ENCODE results near the gene EPN1.

The EPN1 gene

DNA sequence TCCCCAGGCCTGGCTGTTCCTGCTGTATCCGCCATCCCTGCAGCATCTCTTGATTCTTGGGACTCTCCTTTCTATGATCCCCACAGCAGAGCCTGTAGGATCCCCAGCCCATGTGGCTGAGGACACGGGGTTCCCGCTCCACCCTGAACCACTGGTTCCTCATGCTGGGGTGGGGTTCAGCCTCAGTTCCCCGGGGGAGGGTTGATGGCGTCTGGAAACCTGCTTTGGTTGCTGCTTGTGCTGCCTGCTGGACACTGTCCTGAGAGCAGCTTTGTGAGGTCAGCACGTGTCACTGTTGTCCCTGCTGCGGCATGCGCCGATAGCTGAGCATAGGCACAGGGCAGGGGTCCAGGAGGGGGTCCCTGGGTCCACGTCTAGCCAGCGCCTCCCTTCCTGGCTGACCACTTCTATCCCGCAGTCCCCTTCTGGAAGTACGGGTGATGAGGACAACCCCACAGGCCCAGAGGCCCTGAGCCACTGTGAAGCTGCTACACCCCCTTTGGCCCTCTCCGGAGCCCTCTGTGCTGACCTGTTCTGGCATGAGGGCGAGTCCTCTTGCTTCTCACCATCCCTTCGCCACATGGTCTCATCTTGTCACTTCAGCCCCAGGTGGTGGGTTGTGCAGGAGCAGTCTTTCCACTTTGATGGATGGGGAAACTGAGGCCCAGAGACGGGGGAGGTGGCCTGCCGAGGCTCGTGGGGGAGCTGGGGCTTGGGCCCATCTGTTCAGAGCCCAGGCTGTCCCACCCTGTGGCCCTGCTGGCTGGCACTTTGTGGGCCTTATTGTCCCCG is 5.5 kb downstream of the EPN1 start:
- no peak for DNase-seq

DNA sequence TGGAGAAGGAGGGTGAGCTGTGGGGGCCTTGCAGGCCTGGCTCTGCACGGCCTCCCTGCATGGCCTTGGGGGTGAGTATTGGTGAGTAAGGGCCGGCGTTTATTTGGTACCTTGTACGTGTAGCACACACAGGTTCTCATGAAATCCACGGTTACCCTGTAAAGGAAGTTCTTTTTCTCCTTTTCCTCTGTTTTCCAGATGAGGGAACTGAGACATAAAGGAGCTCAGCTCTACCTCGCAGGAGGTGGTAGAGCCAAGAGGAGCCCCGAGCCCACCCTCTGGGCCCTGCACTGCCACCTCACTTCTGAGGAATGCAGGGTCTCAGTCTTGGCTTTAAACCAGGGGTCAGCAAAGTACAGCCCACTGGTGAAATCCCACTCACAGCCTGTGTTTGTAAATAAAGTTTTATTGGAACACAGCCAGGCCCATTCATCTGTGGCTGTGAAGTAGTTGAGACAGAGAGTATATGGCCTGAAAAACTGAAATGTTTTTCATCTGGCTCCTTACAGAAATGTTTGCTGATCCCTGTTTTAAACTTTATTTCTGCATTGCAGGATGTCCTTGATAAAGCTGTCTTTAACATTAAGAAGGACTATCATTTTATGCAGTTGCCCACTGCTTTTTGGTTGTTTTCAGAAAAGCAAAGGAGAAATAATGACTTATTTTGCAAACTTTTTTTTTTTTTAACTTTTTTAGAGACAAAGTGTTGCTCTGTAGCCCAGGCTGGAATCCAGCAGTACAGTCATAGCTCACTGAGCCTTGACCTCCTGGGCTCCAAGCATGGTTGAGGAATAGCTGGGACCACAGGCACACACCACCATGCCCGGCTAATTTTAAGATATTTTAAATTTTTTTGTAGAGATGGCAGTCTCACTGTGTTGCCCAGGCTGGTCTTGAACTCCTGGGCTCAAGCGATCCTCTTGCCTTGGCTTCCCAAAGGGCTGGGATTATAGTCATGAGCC is 6.4 kb downstream of the EPN1 start:
- no peak for DNase-seq

DNA sequence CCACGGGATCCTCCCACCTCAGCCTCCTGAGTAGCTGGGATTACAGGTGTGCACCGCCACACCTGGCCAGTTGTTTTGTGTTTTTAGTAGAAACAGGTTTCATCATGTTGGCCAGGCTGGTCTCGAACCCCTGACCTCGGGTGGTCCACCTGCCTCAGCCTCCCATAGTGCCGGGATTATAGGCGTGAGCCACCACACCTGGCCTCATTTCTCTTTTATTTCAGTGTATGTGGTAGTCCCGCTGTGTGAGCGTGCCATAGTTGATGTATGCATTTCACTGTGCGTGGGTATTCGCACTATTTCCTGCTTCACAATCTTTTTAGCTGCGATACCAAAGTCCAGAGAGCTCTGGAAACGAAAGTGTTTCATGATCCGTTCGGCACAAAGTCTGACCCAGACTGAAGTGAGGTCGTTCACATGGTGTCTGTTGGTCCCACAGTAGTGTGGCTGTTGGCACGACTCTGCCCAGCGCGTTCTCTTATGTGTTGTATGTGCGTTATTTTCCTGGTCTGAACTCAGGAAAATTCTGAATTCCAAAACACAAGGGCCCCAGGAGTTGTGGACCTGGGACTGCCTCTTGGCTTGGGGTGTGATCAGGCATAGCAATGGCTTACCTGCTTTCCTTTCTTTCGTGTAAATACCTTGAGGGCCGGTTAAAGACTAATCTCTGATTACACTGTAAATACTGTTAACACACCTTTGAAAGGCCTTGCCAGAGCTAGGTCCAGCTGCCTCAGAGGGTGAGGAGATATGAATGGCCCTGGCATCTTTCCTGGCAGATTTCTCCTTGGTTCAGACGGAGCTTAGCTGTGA is 8.6 kb downstream of the EPN1 start:
- no peak for DNase-seq

DNA sequence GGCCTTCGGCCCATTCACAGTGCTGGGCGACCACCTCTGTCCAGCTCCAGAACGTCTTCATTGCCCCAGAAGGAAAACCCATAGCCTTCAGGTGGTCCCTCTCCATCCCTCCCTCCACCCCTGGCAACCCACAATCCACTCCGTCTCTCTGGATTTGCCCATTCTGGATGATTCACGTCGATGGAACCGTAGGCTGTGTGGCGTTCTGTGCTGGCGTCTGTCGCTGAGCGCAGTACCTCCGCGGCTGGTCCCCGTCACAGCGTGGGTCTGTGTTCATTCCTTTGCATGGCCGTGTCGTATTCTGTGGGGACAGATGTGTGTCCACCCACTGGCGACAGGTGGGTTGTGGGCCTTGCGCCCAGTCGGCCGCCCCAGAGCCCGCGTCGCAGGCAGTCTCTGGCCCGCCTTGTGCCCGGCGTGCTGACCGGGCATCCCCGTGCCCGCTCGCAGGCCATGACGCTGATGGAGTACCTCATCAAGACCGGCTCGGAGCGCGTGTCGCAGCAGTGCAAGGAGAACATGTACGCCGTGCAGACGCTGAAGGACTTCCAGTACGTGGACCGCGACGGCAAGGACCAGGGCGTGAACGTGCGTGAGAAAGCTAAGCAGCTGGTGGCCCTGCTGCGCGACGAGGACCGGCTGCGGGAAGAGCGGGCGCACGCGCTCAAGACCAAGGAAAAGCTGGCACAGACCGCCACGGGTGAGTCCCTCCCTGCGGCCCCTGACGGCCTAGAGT is 10.1 kb downstream of the EPN1 start:
- no peak for DNase-seq

DNA sequence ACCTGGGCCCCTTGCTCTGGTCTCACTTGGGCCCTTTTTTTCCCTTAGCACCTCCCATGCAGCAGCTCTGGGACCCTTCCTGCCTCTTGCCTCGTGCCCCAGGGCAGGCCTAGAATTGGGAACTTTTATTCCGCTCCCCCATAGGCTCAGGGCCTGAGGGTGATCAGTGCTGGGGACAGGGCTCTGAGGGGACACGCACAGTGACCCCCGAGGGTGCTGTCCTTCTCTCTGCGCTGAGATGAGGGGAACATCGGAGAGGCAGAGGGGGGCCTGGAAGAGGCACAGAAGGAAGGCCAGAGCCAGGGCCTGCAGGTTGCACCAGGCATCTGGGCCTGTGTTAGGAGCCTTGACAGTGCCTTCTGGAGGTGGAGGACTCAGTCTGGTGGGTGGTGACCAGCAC is 10.8 kb downstream of the EPN1 start:
- no peak for DNase-seq

DNA sequence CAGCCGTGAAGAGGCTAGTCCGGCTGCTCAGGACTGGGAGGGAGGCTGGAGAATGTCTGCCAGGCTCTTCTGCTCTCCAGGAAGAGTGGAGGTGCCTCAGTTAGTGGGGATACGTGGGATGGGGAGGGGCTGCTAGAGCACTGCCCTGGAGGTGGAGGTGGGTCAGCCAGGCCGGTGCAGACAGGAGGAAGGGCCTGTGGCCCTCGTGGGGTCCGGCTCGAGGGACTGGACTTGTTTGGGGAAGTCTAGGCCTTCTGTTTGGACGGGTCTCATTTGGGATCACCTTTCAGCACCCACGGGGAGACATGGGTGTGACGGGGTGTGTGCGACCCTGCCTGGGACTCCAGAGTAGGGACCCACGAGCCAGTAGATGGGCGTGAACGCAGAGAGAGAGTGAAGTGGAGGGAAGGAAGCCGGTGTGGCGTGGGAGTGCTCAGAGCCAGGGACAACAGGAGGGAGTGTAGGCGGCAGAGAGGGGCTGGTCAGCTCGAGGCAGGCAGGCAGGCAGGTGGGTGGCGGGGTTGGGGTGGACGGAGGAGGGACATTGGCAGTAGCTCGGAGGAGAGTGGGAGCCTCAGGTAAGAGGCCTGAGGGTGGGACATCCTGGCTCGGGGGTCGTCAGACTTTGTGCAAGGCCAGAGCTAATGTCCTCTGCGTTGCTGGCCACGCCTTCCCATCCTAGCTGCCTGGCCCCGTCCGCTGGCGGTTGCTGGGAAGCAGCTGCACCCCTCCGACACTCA is 11.5 kb downstream of the EPN1 start:
- no peak for DNase-seq

DNA sequence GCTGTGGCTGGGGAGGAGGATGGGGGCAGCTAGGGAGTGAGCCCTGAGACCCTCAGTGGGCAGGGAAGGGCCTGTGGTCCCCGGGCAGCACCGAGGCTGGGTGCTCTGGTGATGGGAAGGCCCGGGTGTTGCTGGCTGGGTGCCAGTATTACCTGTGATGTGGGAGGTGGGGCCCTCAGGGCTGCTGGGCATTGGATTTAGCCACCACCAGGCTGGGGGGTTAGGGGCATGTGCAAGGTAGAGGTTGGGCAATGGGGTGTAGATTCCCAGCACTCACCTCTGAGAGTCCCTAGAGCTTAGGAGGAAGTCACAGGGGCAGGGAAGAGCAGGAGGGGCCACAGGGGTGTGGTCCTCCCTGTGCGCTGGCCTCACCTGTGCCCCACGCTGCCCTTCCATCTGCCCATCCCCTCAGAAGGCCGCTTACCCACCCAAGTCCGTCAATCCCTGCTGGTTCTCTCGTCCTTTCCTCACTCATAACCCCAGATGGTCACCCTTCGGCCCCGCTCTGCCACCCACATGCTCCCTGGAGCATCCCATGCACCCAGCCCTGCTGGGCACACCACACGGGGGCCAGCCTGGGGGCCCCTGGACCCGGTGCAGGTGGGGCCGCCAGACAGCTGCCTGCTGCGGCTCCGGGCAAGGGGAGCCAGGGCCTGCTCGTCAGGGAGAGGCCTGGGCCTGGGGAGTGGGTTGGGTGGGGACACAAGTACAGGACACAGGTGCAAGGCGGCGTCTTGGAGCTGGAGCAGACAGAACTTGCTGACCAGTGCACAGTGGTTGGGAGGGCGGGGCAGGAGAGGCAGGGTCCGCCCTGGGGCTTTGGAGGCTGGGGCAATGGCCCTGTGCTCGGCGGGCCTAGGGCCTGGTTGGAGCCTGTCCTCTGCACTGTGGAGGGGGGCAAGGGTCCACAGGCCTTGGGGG is 12.5 kb downstream of the EPN1 start:
- no peak for DNase-seq

DNA sequence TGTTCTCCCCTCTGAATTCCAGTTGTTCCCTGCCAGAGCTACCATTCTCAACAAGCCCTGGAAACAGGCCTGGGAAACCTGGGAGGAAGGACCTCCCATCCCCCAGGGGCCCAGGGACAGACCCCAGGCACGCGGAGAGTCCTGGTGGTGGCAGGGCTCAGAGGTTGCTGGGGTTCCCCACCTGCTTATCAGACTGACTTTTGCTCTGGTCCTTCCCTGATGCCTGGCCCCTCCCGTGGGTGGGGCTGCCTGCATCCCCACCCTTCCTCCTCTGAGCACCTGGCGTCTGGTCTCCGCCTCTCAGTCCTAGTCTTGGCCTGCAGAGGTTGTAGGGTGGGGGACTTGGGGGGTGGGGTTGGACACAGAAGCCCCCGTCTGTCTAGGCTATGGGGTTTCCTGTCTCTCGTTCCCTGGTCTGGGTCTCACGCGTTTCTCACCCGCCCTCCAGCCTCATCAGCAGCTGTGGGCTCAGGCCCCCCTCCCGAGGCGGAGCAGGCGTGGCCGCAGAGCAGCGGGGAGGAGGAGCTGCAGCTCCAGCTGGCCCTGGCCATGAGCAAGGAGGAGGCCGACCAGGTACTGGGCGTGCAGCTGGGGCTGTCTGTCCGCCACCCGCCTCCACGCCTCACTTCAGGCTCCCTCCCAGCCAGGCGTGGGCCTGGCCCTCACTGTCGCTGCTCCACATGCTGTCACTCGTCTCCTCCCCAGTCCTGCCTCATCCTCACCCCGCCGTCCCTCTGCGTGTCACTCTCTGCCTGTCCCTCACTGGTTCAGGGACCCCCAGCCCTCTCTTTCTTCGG is 13.6 kb downstream of the EPN1 start:
- DNase-seq, result no peak

DNA sequence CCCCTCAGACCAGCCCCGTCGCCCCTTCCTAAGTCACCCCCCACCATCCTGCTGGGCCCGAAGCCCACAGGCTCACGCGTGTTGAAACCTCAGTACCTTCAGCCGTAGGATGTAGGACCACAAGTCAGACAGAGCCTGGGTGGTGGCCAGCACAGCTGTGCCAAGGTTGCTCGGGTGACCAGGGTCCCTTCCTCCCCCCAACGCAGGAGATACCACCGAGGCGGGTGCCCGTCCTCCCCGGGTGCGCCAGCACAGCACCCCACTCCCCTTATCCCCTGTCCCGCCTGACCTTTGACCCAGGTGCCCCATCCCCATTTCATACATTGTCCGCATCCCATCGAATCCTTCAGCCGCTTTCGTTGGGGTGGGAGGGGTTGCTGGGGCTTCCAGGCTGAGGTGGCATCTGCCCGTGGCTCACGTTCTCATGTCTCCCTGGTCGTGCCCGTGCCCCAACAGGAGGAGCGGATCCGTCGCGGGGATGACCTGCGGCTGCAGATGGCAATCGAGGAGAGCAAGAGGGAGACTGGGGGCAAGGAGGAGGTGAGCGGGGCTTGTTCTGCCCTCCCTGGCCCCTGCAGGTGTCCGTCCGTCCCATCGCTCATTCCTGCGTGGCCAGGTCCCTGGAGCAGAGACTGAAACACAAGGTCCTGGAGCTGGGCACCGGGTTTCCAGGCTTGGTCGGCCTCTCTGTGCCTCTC is 14.5 kb downstream of the EPN1 start:
- DNase-seq, result no peak

DNA sequence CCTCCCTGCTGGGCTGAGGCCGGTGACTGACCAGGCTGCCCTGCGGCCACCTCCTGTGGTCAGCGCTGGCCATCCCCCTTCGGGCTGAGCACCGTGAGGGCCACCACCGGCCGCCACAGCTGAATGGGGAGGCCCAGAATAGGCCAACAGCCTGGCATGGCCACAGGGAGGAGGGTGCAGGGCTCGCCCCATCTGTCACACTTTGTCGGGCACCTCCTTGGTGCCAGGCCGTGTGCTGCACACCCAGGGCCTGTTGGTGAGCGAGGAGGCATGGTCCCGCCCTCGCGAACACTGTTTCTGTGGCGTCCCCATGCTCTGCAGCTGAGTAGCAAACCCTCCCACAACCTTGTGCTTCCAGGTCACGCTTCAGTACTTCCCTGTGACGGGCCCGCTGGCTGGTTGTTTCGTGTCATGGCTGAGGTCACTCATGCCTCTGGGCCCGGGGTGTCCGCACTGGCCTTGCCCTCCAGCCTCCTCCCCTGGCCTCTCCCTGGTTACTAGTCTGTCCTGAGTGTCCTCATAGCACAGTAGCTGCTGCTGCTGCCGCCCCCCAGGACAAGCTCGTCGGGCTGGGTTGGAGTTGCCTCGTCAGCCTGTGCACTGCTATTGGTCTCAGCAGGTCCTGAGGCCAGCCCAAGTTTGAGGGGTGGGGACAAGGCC is 15.2 kb downstream of the EPN1 start:
- peak; percentile 21 for DNase-seq

DNA sequence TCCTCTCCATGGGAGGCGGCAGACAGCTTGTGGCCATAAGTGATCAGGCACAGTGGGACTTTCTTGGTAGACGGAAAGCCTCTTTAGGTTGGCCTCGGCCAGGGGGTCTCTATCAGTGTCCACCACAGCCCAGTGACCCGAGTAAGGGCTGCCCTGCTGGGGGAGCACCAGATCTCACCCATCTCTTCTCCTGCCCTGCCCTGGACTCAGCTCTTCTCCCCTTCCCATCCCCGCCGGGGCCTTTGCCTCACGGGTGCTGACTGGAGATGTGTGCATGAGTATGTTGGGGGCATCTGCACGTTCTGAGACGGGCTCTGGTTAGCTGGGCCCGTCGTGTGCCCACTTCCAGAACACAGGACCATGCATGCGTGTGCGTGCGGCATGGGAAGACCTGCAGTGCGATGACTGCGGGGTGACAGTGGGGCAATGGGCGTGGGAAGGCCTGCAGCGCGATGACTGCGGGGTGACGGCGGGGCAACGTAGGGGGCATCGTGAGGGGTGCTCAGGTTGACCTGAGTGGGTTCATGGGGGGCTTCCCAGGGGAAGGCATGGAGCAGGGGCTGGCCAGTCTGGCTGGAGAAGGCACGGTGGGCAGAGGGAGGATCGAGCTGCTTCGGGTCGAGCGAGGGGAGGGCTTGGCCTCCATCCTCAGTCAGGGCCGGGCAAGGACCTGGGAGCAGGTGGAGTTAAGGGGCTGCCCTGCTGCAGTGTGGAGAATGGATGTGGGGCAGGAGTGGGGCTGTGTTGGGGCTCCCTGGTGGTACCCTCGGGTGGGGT is 15.9 kb downstream of the EPN1 start:
- DNase-seq, result no peak

DNA sequence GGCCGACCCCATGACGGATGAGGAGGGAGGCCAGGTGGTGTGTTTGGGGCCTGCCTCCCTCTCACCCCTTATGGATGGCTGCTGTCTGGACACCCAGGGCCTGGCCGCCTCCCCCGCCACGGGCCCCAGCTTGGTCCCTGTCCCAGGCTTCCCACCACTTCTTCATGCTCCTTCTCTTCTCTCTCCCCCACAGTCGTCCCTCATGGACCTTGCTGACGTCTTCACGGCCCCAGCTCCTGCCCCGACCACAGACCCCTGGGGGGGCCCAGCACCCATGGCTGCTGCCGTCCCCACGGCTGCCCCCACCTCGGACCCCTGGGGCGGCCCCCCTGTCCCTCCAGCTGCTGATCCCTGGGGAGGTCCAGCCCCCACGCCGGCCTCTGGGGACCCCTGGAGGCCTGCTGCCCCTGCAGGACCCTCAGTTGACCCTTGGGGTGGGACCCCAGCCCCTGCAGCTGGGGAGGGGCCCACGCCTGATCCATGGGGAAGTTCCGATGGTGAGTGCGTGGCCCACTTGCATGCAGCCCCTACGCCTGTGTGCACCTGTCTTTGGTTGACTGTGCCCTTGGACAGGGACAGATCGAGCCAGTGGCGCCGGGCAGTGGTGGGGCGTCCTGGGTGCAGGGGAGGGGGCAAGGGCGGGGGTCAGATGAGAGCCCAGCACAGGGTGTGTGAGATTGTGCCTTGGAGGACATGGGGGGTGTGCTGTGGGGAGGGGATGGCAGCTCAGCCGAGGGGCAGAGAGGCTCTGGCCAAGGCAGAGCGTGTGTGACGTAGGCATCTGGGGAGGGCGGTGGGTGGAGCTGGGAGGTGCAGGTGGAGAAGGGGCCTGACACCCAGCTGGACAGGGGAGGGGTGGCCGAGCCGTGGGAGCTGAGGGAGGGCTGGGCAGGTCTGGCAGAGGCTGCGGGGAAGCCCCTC is 16.8 kb downstream of the EPN1 start:
- DNase-seq, result no peak

DNA sequence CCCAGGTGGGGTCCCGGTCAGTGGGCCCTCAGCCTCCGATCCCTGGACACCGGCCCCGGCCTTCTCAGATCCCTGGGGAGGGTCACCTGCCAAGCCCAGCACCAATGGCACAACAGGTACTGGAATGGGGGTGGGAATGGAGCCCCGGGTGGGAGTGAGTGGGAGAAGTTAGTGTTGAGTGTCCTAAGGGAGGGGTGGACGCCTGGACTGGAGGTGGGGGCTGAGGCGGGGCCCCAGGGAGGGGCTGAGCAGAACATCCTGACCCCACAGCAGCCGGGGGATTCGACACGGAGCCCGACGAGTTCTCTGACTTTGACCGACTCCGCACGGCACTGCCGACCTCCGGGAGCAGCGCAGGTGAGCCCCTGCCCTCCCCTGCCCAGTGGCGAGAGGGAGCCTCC is 17.7 kb downstream of the EPN1 start:
- no peak for DNase-seq

DNA sequence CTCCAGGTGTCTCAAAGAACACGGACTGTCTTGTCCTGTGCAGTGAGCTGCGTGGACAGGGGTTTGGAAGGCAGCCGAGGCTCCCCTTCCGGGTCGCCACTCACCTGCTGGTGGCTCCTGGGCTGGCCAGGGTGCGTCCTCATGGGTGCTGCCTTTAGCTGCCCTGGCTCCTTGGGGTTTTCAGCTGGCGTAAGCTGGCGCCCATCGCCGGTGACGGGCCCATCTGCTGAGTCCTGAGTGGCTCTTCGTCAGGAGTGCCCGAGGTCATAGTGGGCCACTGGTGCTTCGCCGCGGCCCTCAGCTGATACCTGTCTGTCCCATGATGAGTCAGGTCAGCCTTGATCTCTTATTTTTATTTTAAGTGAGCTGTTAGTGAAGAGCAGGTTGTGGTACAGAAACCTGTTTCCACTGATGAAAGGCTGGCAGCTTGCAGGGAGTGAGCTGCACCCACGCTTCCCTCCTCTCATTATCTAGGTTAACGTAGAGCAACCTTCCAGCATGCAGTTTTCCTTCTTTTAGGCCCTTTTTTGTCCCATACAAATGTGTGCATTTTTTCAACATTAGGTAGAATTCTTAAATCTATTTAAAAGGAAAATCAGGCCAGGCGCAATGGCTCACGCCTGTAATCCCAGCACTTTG is 18.4 kb downstream of the EPN1 start:
- no peak for DNase-seq

DNA sequence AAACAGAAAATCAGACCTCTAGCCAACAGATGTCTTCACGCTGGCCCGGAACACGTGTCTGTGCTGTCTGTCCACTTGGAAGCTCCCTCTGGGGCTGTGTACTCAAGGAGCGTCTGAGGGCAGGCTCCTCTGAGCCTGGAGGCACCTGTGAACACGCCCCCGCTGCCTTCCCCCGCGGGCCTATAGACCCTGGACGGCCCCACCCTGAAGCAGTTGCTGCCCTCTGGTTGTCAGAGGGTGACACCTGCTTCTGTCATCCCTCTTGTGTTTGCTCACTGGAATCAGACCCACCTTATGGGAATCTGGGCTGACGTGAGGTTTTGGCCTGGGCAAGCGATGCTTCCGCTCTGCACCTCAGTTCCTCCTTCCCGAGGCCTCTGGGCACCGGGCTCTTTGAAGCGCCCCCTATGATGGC is 19.2 kb downstream of the EPN1 start:
- DNase-seq, result no peak

Data from kidney glomerular epithelial cell (primary cell).